BLaER1 (cell line): ENCODE results near the gene TNNC2.
"Not testable (repeated sequence)": the region's sequence is repeated elsewhere in the genome, so short reads cannot be mapped to it uniquely, and the experiment has no call there.

Experiments used
- H3K27ac ChIP-seq: shearing (Covaris generic); formaldehyde crosslinking; 2 replicates; pipeline ENCODE4 v1.8.1; 2022
- H3K27me3 ChIP-seq: shearing (Covaris generic); formaldehyde crosslinking; 2 replicates; pipeline ENCODE4 v1.8.1; 2022
- H3K36me3 ChIP-seq: shearing (Covaris generic); formaldehyde crosslinking; 2 replicates; pipeline ENCODE4 v1.8.1; 2022
- H3K4me1 ChIP-seq: shearing (Covaris generic); formaldehyde crosslinking; 2 replicates; pipeline ENCODE4 v1.8.1; 2022
- H3K4me2 ChIP-seq: shearing (Covaris generic); formaldehyde crosslinking; 2 replicates; pipeline ENCODE4 v1.8.1; 2022
- H3K4me3 ChIP-seq: shearing (Covaris generic); formaldehyde crosslinking; 2 replicates; pipeline ENCODE4 v1.8.1; 2022
- H3K9ac ChIP-seq: shearing (Covaris generic); formaldehyde crosslinking; 2 replicates; pipeline ENCODE4 v1.8.1; 2022
- H3K9me3 ChIP-seq: shearing (Covaris generic); formaldehyde crosslinking; 2 replicates; pipeline ENCODE4 v1.8.1; 2022
- H4K20me1 ChIP-seq: shearing (Covaris generic); formaldehyde crosslinking; 2 replicates; pipeline ENCODE4 v1.8.1; 2022
- Cebpa-rat ChIP-seq: shearing (Covaris generic); IDR thresholded peaks from 2 replicates; pipeline ENCODE4 v1.8.1; 2022

The TNNC2 gene

GRCh38 chr20:45835329-45835765 is 8.2 kb upstream of the TNNC2 start:
- no peak for TF ChIP-seq Cebpa-rat
- no peak overlapping the region for H3K9ac ChIP-seq
- no peaks in the 10 kb centered on the region for H3K9me3 ChIP-seq
- peaks cover 32% of the 10 kb centered on the region for H3K27me3 ChIP-seq
- H3K4me1 ChIP-seq = peaks cover 14% of the 10 kb centered on the region
- no peak overlapping the region for H3K27ac ChIP-seq
- H4K20me1 ChIP-seq = 0 out of 2 replicates have a peak, but pooled peaks cover 4% of the 10 kb centered on the region
- no peak overlapping the region for H3K4me2 ChIP-seq
- H3K36me3 ChIP-seq = no peaks in the 10 kb centered on the region
- no peak overlapping the region for H3K4me3 ChIP-seq

GRCh38 chr20:45834797-45835161 is 7.7 kb upstream of the TNNC2 start:
- Histone ChIP-seq H3K27me3 (peaks cover 32% of the 10 kb centered on the region), H3K4me1 (peaks cover 14% of the 10 kb centered on the region), H3K36me3 (no peaks in the 10 kb centered on the region), H3K9ac (no peak overlapping the region), H3K4me2 (no peak overlapping the region), H3K27ac (no peak overlapping the region), H3K9me3 (no peaks in the 10 kb centered on the region), H4K20me1 (0 out of 2 replicates have a peak, but pooled peaks cover 4% of the 10 kb centered on the region), H3K4me3 (no peak overlapping the region)
- no peak for TF ChIP-seq Cebpa-rat

- Histone ChIP-seq H3K4me3 (peak overlapping the region; percentile 66), H3K4me2 (peak overlapping the region; percentile 95), H3K27ac (no peak overlapping the region), H3K36me3 (no peaks in the 10 kb centered on the region), H3K9ac (peak overlapping the region; percentile 50), H3K9me3 (no peaks in the 10 kb centered on the region), H3K27me3 (peaks cover 32% of the 10 kb centered on the region), H4K20me1 (0 out of 2 replicates have a peak, but pooled peaks cover 4% of the 10 kb centered on the region), H3K4me1 (peaks cover 14% of the 10 kb centered on the region)
- TF ChIP-seq Cebpa-rat = no peak
These were observed 7.0 kb upstream of the TNNC2 start for GRCh38 chr20:45833883-45834796.

GRCh38 chr20:45833030-45833882 is 6.1 kb upstream of the TNNC2 start, which contains the start of gene SNX21:
SNX21 (plus strand) TSS chr20:45833799; CDS start chr20:45833920, 121 bp downstream.
- H3K9ac ChIP-seq = peak within 1 kb of the TSS; percentile 50
- peak; percentile 55; the same call in 1 of the 2 replicates for TF ChIP-seq Cebpa-rat
- H3K27me3 ChIP-seq = peaks cover 32% of the 10 kb centered on the region
- H4K20me1 ChIP-seq = 0 out of 2 replicates have a peak, but pooled peaks cover 4% of the 10 kb centered on the region
- H3K4me1 ChIP-seq = peaks cover 14% of the 10 kb centered on the region
- peak within 1 kb of the TSS; percentile 95 for H3K4me2 ChIP-seq
- H3K4me3 ChIP-seq = peak within 1 kb of the TSS; percentile 66
- H3K27ac ChIP-seq = no peak within 1 kb of the TSS
- no peaks in the 10 kb centered on the region for H3K9me3 ChIP-seq
- H3K36me3 ChIP-seq = no peaks in the 10 kb centered on the region

- no peak for TF ChIP-seq Cebpa-rat
- Histone ChIP-seq H3K36me3 (no peaks in the 10 kb centered on the region), H3K27me3 (peaks cover 32% of the 10 kb centered on the region), H4K20me1 (0 out of 2 replicates have a peak, but pooled peaks cover 4% of the 10 kb centered on the region), H3K9me3 (no peaks in the 10 kb centered on the region), H3K4me2 (no peak overlapping the region), H3K4me3 (no peak overlapping the region), H3K27ac (no peak overlapping the region), H3K9ac (no peak overlapping the region), H3K4me1 (peaks cover 14% of the 10 kb centered on the region)
These were observed 5.5 kb upstream of the TNNC2 start for GRCh38 chr20:45832619-45833018.

GRCh38 chr20:45829673-45830106 is 2.6 kb upstream of the TNNC2 start:
- H3K27ac ChIP-seq, H3K4me3 ChIP-seq, H3K36me3 ChIP-seq, H3K4me2 ChIP-seq, H4K20me1 ChIP-seq, H3K9me3 ChIP-seq, H3K9ac ChIP-seq: not testable (repeated sequence)
- H3K4me1 ChIP-seq = peaks cover 14% of the 10 kb centered on the region
- peaks cover 33% of the 10 kb centered on the region for H3K27me3 ChIP-seq

GRCh38 chr20:45828589-45828988 is 1.5 kb upstream of the TNNC2 start:
- no peaks in the 10 kb centered on the region for H3K36me3 ChIP-seq
- TF ChIP-seq Cebpa-rat = no peak
- no peak overlapping the region for H3K4me3 ChIP-seq
- peaks cover 33% of the 10 kb centered on the region for H3K27me3 ChIP-seq
- no peak overlapping the region for H3K9ac ChIP-seq
- 0 out of 2 replicates have a peak, but pooled peaks cover 6% of the 10 kb centered on the region for H4K20me1 ChIP-seq
- H3K27ac ChIP-seq = no peak overlapping the region
- no peak overlapping the region for H3K4me2 ChIP-seq
- H3K9me3 ChIP-seq = no peaks in the 10 kb centered on the region
- H3K4me1 ChIP-seq = peaks cover 14% of the 10 kb centered on the region

GRCh38 chr20:45827712-45828111 is 600 bp upstream of the TNNC2 start:
- Histone ChIP-seq H3K4me2 (no peak overlapping the region), H3K36me3 (no peaks in the 10 kb centered on the region), H3K4me3 (no peak overlapping the region), H3K9ac (no peak overlapping the region), H3K4me1 (peaks cover 16% of the 10 kb centered on the region), H4K20me1 (0 out of 2 replicates have a peak, but pooled peaks cover 15% of the 10 kb centered on the region), H3K27ac (no peak overlapping the region), H3K27me3 (peaks cover 33% of the 10 kb centered on the region), H3K9me3 (no peaks in the 10 kb centered on the region)
- no peak for TF ChIP-seq Cebpa-rat

- no peak for TF ChIP-seq Cebpa-rat
- H3K9me3 ChIP-seq = no peaks in the 10 kb centered on the region
- no peak overlapping the region for H3K27ac ChIP-seq
- 0 out of 2 replicates have a peak, but pooled peaks cover 18% of the 10 kb centered on the region for H4K20me1 ChIP-seq
- H3K9ac ChIP-seq = no peak overlapping the region
- H3K4me1 ChIP-seq = peaks cover 16% of the 10 kb centered on the region
- H3K4me3 ChIP-seq = no peak overlapping the region
- H3K36me3 ChIP-seq = no peaks in the 10 kb centered on the region
- no peak overlapping the region for H3K4me2 ChIP-seq
- peaks cover 40% of the 10 kb centered on the region for H3K27me3 ChIP-seq
These were observed 612 bp downstream of the TNNC2 start for GRCh38 chr20:45826381-45827019.
